ENCODE results near the gene AKT3. TPM values are rescaled to one million over a fixed set of nuclear protein-coding genes. Genes with fewer than 3 reads are reported as not detected.
"Not testable (repeated sequence)": the region's sequence is repeated elsewhere in the genome, so short reads cannot be mapped to it uniquely, and the experiment has no call there.

The AKT3 gene
- total RNA-seq, 2 donors from 2014 or later: 46.0 to 85.8 TPM

- no peak for ATAC-seq (ENCODE audit: insufficient number of reproducible peaks, low FRiP score, low read depth)
- H3K4me1 ChIP-seq (ENCODE audit: control insufficient read depth in 1 of 2, low read depth in 2 of 2): peaks cover 2 to 3% of the 10 kb centered on the region in 2 donors
- H3K27me3 ChIP-seq (replicated peaks; ENCODE audit: insufficient read depth): no peaks in the 10 kb centered on the region
- no peak overlapping the region for H3K27ac ChIP-seq
- DNase-seq (ENCODE audit: low spot score): no peak
- H3K36me3 ChIP-seq: no peaks in the 10 kb centered on the region
- no peaks in the 10 kb centered on the region for H3K9me3 ChIP-seq
- H3K4me3 ChIP-seq: no peak overlapping the region
- TF ChIP-seq CTCF (IDR thresholded peaks at IDR 0.05): no peak
Observed at GRCh38 chr1:243885806-243886205, 35.8 kb upstream of the AKT3 start.

- TF ChIP-seq CTCF (IDR thresholded peaks at IDR 0.05): no peak
- H3K27me3 ChIP-seq (replicated peaks; ENCODE audit: insufficient read depth): no peaks in the 10 kb centered on the region
- H3K9me3 ChIP-seq: no peaks in the 10 kb centered on the region
- no peak for DNase-seq (ENCODE audit: low spot score)
- no peak for ATAC-seq (ENCODE audit: insufficient number of reproducible peaks, low FRiP score, low read depth)
- no peak overlapping the region for H3K27ac ChIP-seq
- H3K4me1 ChIP-seq (ENCODE audit: control insufficient read depth in 1 of 2, low read depth in 2 of 2): no peaks in the 10 kb centered on the region
- H3K36me3 ChIP-seq: no peaks in the 10 kb centered on the region
- no peak overlapping the region for H3K4me3 ChIP-seq
Observed at GRCh38 chr1:243884603-243885002, 34.6 kb upstream of the AKT3 start.

- no peaks in the 10 kb centered on the region for H3K36me3 ChIP-seq
- no peaks in the 10 kb centered on the region for H3K9me3 ChIP-seq
- H3K27me3 ChIP-seq (replicated peaks; ENCODE audit: insufficient read depth): no peaks in the 10 kb centered on the region
- no peak overlapping the region for H3K27ac ChIP-seq
- no peak for TF ChIP-seq CTCF (IDR thresholded peaks at IDR 0.05)
- no peak overlapping the region for H3K4me3 ChIP-seq
- no peaks in the 10 kb centered on the region for H3K4me1 ChIP-seq (ENCODE audit: control insufficient read depth in 1 of 2, low read depth in 2 of 2)
- DNase-seq (ENCODE audit: low spot score) (no peak), ATAC-seq (ENCODE audit: insufficient number of reproducible peaks, low FRiP score, low read depth) (no peak)
Observed at GRCh38 chr1:243883551-243883950, 33.5 kb upstream of the AKT3 start.

GRCh38 chr1:243882276-243882675, 32.2 kb upstream of the AKT3 start:
- DNase-seq (ENCODE audit: low spot score) (no peak), ATAC-seq (ENCODE audit: insufficient number of reproducible peaks, low FRiP score, low read depth) (no peak)
- no peaks in the 10 kb centered on the region for H3K36me3 ChIP-seq
- no peaks in the 10 kb centered on the region for H3K4me1 ChIP-seq (ENCODE audit: control insufficient read depth in 1 of 2, low read depth in 2 of 2)
- H3K27ac ChIP-seq: no peak overlapping the region
- no peak overlapping the region for H3K4me3 ChIP-seq
- no peak for TF ChIP-seq CTCF (IDR thresholded peaks at IDR 0.05)
- no peaks in the 10 kb centered on the region for H3K27me3 ChIP-seq (replicated peaks; ENCODE audit: insufficient read depth)
- H3K9me3 ChIP-seq: no peaks in the 10 kb centered on the region

GRCh38 chr1:243877058-243877457, 27.0 kb upstream of the AKT3 start:
- H3K4me1 ChIP-seq (ENCODE audit: control insufficient read depth in 1 of 2, low read depth in 2 of 2); H3K9me3 ChIP-seq; DNase-seq (ENCODE audit: low spot score); H3K27ac ChIP-seq; H3K4me3 ChIP-seq; ATAC-seq (ENCODE audit: insufficient number of reproducible peaks, low FRiP score, low read depth); H3K36me3 ChIP-seq; H3K27me3 ChIP-seq (replicated peaks; ENCODE audit: insufficient read depth): not testable (repeated sequence)

GRCh38 chr1:243855616-243856318, 5.7 kb upstream of the AKT3 start:
- no peak for TF ChIP-seq CTCF (IDR thresholded peaks at IDR 0.05)
- no peak for ATAC-seq (ENCODE audit: insufficient number of reproducible peaks, low FRiP score, low read depth)

More at GRCh38 chr1:243855616-243856318, 5.7 kb upstream of the AKT3 start:
- H3K9me3 ChIP-seq: no peaks in the 10 kb centered on the region
- no peak overlapping the region for H3K27ac ChIP-seq
- peaks cover 4 to 16% of the 10 kb centered on the region in 2 donors for H3K4me1 ChIP-seq (ENCODE audit: control insufficient read depth in 1 of 2, low read depth in 2 of 2)
- DNase-seq (ENCODE audit: low spot score): no peak
- no peaks in the 10 kb centered on the region for H3K27me3 ChIP-seq (replicated peaks; ENCODE audit: insufficient read depth)
- no peaks in the 10 kb centered on the region for H3K36me3 ChIP-seq
- no peak overlapping the region for H3K4me3 ChIP-seq

Measured in thoracic aorta (tissue), 2 donors.